T-helper 1 cell treated with Interleukin-12 subunit alpha and Interleukin-12 subunit beta and Interleukin-4 antibody, amounts not matched to agents 30 ng/mL and 1 ng/mL, for 36 hours (primary cell): ENCODE results near the gene KIRREL2. TPM values are rescaled to one million over a fixed set of nuclear protein-coding genes. Genes with fewer than 3 reads are reported as not detected.
"Not testable (repeated sequence)": the region's sequence is repeated elsewhere in the genome, so short reads cannot be mapped to it uniquely, and the experiment has no call there.

Source experiments
- intact Hi-C: fragments of 100-400 bp; cut with micrococcal nuclease; formaldehyde crosslinking; loops from one replicate; pipeline ENCODE4 v1.15.1; 2024
- total RNA-seq: library from RNA; stranded (reverse); gene quantifications from 2 replicates; pipeline ENCODE4 v1.2.3, GENCODE V29; 2022

The KIRREL2 gene
- total RNA-seq, 1 donor from 2014 or later, result 3.3 TPM

GRCh38 chr19:35868823-35869326 lies 12.2 kb downstream of the KIRREL2 start:
- intact Hi-C loops, result loop anchor here (1.0 to 2.0 kb wide), 8 partner anchors 10 to 221 kb away; partner anchors contain the start of genes ALKBH6, COX6B1, PSENEN and U2AF1L4

DNA sequence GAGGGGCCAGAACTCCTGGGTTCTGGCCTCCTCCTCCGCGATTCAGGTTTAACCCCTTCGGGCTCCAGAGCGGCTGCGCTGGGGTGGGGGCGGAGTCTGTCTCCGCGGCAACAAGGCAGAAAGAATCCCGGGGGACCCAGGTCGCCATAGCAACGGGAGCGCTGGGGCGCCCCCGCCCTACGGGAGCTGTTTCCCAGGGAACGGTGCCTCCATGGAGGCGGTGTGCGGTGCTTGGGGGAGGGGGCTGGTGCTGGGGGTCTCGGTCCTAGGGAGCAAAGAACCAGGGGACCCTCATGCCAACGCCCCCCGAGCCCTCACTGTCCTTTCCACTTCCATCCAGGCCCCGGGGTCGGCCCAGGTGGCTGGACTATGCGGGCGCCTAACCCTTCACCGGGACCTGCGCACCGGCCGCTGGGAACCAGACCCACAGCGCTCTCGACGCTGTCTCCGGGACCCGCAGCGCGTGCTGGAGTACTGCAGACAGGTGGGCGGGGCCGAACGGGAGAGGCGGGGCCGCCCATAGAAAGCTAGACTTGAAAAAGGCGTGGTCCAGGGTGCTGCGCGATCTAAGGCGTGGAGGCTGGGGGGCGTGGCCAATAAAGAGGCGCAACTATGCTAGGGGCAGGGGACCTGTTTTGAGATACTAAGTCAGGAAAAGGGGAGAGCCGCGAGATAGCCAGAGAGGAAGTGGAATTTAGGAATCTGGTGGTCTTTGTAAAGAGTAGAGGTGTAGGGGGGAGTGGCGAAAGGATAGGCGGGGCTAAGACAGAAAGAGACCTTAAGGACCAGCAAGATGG lies 12.8 kb downstream of the KIRREL2 start:
- intact Hi-C loops, result loop anchor here (1.0 to 2.0 kb wide), 10 partner anchors 10 to 221 kb away; partner anchors contain the start of genes ALKBH6, ARHGAP33, COX6B1 and PSENEN

DNA sequence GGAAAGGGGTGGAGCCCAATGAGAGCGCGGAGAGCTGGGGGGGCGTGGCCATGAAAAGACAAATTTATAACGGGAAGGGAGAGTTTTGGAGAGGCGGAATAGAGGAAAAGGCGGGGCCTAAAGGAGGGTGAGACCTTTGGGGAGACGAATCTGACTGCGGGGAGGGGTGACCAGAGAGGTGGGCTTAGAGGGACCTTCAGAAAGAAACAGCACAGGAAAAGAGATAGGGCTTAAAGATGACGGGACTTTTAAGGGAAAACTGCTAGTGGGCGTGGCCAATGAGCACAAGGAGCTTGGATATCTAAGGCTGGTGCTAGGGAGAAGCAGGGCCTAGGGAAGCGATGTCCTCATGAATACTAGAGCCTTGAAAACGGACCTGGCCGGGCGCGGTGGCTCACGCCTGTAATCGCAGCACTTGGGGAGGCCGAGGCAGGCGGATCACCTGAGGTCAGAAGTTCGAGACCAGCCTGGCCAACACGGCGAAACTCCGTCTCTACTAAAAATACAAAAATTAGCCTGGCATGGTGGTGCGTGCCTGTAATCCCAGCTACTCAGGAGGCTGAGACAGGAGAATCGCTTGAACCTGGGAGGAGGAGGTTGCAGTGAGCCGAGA lies 13.5 kb downstream of the KIRREL2 start:
- intact Hi-C loops, result loop anchor here (1.0 kb wide), 2 partner anchors 95 to 184 kb away; partner anchors contain the start of genes ARHGAP33, THAP8 and WDR62

DNA sequence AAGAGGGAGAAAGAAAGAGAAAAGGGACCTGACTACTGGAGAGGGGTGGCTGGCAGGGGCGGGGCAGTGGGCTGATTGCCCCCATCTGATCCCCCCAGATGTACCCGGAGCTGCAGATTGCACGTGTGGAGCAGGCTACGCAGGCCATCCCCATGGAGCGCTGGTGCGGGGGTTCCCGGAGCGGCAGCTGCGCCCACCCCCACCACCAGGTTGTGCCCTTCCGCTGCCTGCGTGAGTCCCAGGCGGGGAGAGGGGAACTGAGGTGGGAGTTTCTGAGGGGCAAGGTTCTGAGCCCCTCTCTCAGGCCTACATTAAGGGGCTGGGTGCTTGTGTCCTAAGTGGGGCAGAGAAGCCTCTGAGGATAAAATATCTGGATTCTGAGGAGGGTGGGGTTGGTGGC lies 14.1 kb downstream of the KIRREL2 start:
- intact Hi-C loops, result loop anchor here (1.0 kb wide), 2 partner anchors 95 to 184 kb away; partner anchors contain the start of genes ARHGAP33, THAP8 and WDR62

GRCh38 chr19:35871611-35872010 lies 14.9 kb downstream of the KIRREL2 start:
- intact Hi-C loops, result no loop called here

GRCh38 chr19:35872180-35872579 lies 15.5 kb downstream of the KIRREL2 start:
- intact Hi-C loops, result no loop called here

DNA sequence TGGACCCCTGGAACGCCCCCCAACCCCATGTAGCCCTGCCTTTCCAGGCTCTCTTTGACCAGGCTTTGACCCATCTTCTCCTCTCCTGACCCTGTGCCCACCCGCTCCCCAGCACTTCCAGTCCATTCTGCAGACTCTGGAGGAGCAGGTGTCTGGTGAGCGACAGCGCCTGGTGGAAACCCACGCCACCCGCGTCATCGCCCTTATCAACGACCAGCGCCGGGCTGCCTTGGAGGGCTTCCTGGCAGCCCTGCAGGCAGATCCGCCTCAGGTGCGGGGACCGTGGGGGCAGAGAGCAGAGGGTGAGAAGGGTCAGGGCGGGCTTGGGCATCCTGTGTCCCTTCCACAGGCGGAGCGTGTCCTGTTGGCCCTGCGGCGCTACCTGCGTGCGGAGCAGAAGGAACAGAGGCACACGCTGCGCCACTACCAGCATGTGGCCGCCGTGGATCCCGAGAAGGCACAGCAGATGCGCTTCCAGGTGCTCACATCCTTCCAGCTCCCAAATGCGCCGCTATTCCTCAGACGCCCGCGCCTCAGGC lies 17.8 kb downstream of the KIRREL2 start:
- intact Hi-C loops, result no loop called here

DNA sequence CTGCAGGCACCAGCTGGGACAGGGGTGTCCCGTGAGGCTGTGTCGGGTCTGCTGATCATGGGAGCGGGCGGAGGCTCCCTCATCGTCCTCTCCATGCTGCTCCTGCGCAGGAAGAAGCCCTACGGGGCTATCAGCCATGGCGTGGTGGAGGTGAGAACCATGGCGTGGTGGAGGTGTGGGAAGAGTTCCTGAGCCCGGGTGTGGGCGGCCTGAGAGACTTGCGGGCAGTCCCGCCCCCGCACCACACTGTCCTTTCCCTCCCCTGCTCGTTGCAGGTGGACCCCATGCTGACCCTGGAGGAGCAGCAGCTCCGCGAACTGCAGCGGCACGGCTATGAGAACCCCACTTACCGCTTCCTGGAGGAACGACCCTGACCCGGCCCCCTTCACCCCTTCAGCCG lies 22.4 kb downstream of the KIRREL2 start:
- intact Hi-C loops, result loop anchor here (1.0 kb wide), 1 partner anchor 10 kb away; no protein-coding TSS in a partner anchor

- intact Hi-C loops, result loop anchor here (1.0 to 5.0 kb wide), 4 partner anchors 11 to 292 kb away; no protein-coding TSS in a partner anchor
Measured at GRCh38 chr19:35879770-35880317, 23.1 kb downstream of the KIRREL2 start.

GRCh38 chr19:35882114-35882832 lies 25.6 kb downstream of the KIRREL2 start:
- intact Hi-C loops, result loop anchor here (1.0 to 5.0 kb wide), 5 partner anchors 17 to 290 kb away; partner anchors contain the start of genes THAP8 and WDR62

DNA sequence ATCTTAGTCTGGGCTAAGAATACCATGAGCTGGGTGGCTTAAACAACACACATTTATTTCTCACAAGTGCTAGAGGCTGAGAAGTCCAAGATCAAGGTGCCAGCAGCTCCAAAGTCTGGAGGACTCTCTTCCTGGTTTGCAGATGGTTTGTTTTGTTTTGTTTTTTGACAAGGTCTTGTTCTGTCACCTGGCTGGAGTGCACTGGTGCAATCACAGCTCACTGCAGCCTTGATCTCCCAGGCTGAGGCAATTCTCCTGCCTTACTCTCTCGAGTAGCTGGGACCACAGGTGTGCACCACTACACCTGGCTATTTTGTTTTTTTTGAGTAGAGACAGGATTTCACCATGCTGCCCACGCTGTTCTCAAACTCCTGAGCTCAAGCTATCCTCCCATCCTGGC lies 27.2 kb downstream of the KIRREL2 start:
- intact Hi-C loops, result loop anchor here (5.0 kb wide), 2 partner anchors 192 to 288 kb away; no protein-coding TSS in a partner anchor

DNA sequence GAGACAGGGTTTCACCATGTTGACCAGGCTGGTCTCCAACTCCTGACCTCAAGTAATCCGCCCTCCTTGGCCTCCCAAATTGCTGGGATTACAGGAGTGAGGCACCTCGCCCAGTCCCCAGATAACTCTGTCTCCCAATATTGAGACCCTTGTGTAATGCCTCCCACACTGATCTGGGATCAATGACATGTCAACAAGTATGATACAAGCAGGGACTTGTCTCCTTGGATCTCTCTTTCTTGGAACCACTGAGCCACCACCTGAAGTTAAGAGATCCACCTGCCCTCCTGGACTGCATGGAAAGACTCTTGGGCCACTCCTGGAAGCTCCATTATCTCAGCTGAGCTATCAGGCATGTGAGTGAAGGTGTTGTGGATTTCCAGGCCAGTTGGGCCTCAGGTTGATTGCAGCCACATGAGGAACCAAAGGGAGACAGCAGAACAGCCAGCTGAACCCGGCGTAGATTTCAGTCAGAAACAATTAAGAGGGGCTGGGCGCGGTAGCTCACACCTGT lies 28.6 kb downstream of the KIRREL2 start:
- intact Hi-C loops, result no loop called here

- intact Hi-C loops, result no loop called here
Measured at GRCh38 chr19:35885904-35886303, 29.2 kb downstream of the KIRREL2 start.

DNA sequence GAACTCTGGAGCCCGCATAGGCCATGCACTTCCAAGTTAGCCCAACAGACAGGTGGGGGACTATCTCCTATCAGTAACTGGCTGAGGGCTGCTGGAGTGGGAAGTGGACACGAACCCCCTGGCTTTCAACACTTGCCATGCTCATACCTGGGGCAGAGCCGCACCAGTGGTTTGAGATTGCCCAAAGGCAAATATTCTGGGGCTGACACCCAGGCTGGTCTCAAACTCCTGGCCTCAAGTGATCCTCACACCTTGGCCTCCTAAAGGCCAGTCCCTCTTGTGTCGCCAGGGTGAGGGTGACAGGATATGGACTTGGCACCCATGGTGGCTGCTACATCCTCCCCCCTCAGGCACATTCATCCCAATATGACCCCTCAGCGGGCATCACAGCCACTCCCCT lies 30.5 kb downstream of the KIRREL2 start:
- intact Hi-C loops, result no loop called here

DNA sequence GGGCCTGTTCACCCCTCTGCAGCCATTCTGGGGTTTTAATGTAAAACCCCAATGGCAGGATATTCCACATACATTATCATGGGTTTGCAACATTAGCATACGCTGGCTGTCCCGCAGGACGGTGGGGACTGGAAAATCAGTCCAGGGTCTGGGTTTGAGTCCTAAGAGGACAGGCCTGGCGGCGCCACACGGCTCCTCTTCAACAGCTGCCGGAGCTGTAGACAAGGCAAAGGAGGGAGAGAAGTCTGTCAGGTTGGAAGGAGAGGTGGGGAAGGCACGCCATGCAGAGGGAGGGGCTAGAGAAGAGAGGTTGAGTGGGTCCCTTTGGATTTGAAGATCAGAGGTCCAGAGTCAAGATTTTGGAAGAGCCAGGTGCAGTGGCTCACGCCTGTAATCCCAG lies 31.7 kb downstream of the KIRREL2 start:
- intact Hi-C loops, result no loop called here

DNA sequence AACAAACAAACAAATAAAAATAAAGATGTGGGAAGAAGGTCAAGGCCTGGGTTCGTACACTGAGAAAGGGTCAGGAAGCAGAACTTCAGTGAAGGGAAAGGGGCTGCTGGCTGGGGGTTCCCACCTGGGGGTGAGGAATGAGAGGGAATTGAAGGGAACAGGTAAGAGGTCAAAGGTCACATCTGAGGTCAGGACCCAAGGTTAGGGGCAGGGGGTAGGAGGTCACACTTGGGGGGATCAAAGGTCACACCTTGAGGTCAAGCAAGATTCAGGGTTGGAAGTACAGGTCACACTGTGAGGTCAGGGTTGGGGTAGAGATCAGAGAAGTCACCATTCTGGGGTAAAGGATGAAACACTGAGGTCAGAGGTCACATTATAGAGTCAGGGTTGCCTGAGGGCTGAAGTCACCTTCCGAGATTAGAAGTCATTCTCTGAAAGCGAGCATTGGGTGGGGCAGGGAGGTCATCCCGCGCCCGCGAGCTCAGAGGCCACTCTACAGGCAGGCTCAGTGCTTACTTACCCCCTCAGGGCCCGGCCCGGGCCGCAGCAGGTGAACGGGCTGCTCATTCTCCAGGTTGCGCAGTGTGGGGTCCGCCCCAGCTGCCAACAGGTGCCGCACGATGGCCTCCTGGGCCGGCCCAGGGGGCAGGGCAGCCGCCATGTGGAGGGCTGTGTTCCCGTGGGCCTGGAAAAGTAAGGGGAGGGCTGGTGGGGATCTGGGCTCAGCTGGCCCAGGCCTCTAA lies 32.8 kb downstream of the KIRREL2 start:
- intact Hi-C loops, result no loop called here

GRCh38 chr19:35890113-35890650 lies 33.5 kb downstream of the KIRREL2 start:
- intact Hi-C loops, result no loop called here

- intact Hi-C loops, result not testable (repeated sequence)
Measured at GRCh38 chr19:35891819-35892218, 35.1 kb downstream of the KIRREL2 start.

GRCh38 chr19:35894342-35894741 lies 37.6 kb downstream of the KIRREL2 start:
- intact Hi-C loops, result no loop called here
